Mesothelial cell of epicardium (in vitro differentiated cells): ENCODE measurements around the gene COA6. TPM values are rescaled to one million over a fixed set of nuclear protein-coding genes. Genes with fewer than 3 reads are reported as not detected.

Source experiments
- DNase-seq, 2 experiments: peaks; one replicate each; pipeline ENCODE4 v3.0.0; 2021; ENCODE audit warnings: low spot score in 2 of 2; ENCODE audit not compliant: unreplicated experiment in 2 of 2
- H3K27ac Mint-ChIP-seq: 2 replicates; pipeline ENCODE4 v1.8.0; 2021; ENCODE audit warnings: mixed read lengths
- H3K27me3 Mint-ChIP-seq: 2 replicates; pipeline ENCODE4 v1.8.0; 2021; ENCODE audit warnings: low read depth, mixed read lengths
- H3K36me3 Mint-ChIP-seq: 2 replicates; pipeline ENCODE4 v1.8.0; 2021; ENCODE audit warnings: mixed read lengths
- H3K4me1 Mint-ChIP-seq: 2 replicates; pipeline ENCODE4 v1.8.0; 2021; ENCODE audit warnings: mixed read lengths
- H3K4me3 Mint-ChIP-seq: 2 replicates; pipeline ENCODE4 v1.8.0; 2021; ENCODE audit warnings: mild to moderate bottlenecking, moderate library complexity, mixed read lengths
- H3K9me3 Mint-ChIP-seq: 2 replicates; pipeline ENCODE4 v1.8.0; 2021; ENCODE audit warnings: mixed read lengths
- CTCF ChIP-seq: fragments of 200-600 bp; sonication (generic); IDR thresholded peaks from one replicate; pipeline ENCODE4 v1.5.0; 2021; ENCODE audit warnings: antibody characterized with exemption; ENCODE audit not compliant: unreplicated experiment
- total RNA-seq: library from RNA; stranded (reverse); gene quantifications from 3 replicates; pipeline ENCODE4 v1.2.1, GENCODE V29; 2021

COA6 gene
- total RNA-seq, 1 donor from 2014 or later: 23.2 TPM

DNA sequence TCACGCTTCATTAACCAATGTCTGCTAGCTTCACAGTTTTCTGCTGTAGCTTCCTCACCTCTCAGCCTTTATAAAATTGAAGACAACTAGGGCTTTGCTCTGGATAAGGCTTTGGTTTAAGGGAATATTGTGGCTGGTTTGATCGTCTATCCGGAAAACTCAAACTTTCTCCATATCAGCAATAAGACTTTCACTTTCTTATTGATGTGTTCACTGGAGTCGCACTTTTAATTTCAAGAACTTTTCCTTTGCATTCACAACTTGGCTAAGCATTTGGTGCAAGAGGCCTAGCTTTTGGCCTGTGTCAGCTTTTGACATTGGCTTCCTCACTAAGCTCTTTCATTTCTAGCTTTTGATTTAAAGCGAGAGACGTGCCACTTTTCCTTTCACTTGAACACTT lies 12.9 kb downstream of the COA6 start:
- no peak overlapping the region for H3K27ac Mint-ChIP-seq
- no peak for TF ChIP-seq CTCF
- H3K4me1 Mint-ChIP-seq: no peaks in the 10 kb centered on the region
- no peak overlapping the region for H3K4me3 Mint-ChIP-seq
- H3K27me3 Mint-ChIP-seq: no peaks in the 10 kb centered on the region
- peaks cover 38% of the 10 kb centered on the region for H3K36me3 Mint-ChIP-seq
- peaks cover 3% of the 10 kb centered on the region for H3K9me3 Mint-ChIP-seq
- no peak for DNase-seq

DNA sequence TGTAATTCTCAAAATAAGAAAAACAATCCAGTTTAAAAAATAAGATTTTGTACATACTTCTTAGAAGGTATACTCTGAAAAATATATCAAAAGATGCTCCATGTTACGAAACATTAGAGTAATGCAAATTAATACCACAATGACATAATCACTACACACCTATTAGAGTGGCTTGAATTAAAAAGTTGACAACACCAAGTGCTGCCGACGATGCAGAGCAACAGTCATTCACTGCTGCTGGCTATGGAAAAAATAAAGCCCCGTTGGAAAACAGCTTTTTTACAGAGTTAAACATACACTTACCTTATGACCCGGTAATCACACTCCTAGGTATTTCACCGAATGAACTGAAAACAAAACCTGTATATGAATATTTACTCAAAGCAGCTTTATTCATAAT lies 14.8 kb downstream of the COA6 start:
- no peaks in the 10 kb centered on the region for H3K4me1 Mint-ChIP-seq
- no peaks in the 10 kb centered on the region for H3K27me3 Mint-ChIP-seq
- no peak for TF ChIP-seq CTCF
- no peak for DNase-seq
- peaks cover 3% of the 10 kb centered on the region for H3K9me3 Mint-ChIP-seq
- no peak overlapping the region for H3K27ac Mint-ChIP-seq
- no peak overlapping the region for H3K4me3 Mint-ChIP-seq
- peaks cover 38% of the 10 kb centered on the region for H3K36me3 Mint-ChIP-seq

DNA sequence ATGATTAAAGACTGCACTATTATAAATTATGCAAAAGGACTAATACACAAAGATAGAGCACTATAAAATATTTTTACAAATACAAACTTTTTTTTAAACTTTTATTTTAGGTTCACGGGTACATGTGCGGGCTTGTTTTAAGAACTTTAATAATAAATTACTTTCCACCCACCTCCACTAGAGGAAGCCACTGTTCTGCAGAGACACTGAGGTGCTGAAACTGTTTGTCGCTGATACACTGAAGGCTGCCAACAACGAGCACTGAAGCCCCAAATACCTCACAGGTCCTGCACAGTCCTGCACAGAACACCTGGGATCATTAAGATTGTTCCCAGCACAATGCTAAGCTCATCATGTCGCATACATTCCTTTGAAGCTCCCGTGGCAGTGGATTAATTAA lies 19.9 kb downstream of the COA6 start:
- H3K4me1 Mint-ChIP-seq: no peaks in the 10 kb centered on the region

GRCh38 chr1:234395297-234395696 lies 22.0 kb downstream of the COA6 start:
- peaks cover 3% of the 10 kb centered on the region for H3K9me3 Mint-ChIP-seq
- no peak for DNase-seq
- peaks cover 11% of the 10 kb centered on the region for H3K36me3 Mint-ChIP-seq
- H3K27ac Mint-ChIP-seq: no peak overlapping the region
- H3K27me3 Mint-ChIP-seq: no peaks in the 10 kb centered on the region
- no peak overlapping the region for H3K4me3 Mint-ChIP-seq
- no peaks in the 10 kb centered on the region for H3K4me1 Mint-ChIP-seq
- TF ChIP-seq CTCF: no peak

More for the DNA sequence above, 19.9 kb downstream of the COA6 start:
- Mint-ChIP-seq H3K36me3 (peaks cover 16% of the 10 kb centered on the region), H3K27me3 (no peaks in the 10 kb centered on the region), H3K9me3 (peaks cover 5% of the 10 kb centered on the region), H3K27ac (no peak overlapping the region), H3K4me3 (no peak overlapping the region)
- DNase-seq: no peak
- no peak for TF ChIP-seq CTCF

DNA sequence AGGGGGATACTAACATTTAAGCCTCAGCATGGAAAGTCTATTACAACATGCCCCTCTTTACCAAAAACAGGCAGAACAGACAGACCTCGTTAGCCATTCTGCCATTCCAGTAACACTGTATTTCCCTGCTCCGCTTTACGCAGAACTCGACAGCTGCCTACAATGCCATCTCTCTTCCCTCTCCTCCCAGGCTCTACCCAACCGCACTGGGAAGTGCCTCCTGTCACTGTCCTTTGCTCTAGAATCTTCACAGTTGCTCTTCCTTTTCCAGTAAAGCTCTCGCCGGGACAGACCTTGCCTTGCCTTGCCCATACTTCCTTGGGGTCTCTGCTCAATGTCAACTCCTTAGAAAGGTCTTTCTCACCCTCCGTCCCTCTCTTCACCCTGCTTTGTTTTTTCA lies 22.8 kb downstream of the COA6 start:
- Mint-ChIP-seq H3K27me3 (no peaks in the 10 kb centered on the region), H3K27ac (no peak overlapping the region), H3K4me3 (no peak overlapping the region), H3K9me3 (peaks cover 3% of the 10 kb centered on the region), H3K36me3 (peaks cover 9% of the 10 kb centered on the region), H3K4me1 (no peaks in the 10 kb centered on the region)
- DNase-seq: no peak
- no peak for TF ChIP-seq CTCF

DNA sequence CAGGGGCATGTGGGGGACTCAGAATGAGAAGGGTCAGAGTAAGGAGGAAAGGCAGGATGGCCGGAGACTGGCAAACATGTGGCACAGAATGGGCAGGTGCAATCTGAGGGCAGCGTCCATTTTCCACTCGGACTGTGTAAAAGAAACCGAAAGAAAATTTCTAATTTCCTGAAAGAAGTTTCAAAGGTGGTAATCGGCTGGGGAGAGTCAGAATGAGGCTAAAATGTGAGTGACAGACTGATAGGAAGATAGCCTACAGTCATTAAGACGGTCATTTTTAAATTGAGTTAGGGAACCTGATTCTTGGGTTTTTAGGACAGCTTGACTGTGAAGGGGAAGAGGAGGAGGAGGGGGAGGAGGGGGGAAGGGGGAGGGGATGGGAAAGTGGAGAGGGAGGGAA lies 23.6 kb downstream of the COA6 start:
- Mint-ChIP-seq H3K4me1 (no peaks in the 10 kb centered on the region), H3K9me3 (peaks cover 3% of the 10 kb centered on the region), H3K27me3 (no peaks in the 10 kb centered on the region), H3K36me3 (peaks cover 9% of the 10 kb centered on the region), H3K4me3 (no peak overlapping the region), H3K27ac (no peak overlapping the region)
- TF ChIP-seq CTCF: no peak
- DNase-seq: no peak
